ENCODE data around the gene MEGF8.
A peak's percentile ranks its signal among the peaks of the same experiment; 100 is the strongest.

MEGF8 gene, protein sequence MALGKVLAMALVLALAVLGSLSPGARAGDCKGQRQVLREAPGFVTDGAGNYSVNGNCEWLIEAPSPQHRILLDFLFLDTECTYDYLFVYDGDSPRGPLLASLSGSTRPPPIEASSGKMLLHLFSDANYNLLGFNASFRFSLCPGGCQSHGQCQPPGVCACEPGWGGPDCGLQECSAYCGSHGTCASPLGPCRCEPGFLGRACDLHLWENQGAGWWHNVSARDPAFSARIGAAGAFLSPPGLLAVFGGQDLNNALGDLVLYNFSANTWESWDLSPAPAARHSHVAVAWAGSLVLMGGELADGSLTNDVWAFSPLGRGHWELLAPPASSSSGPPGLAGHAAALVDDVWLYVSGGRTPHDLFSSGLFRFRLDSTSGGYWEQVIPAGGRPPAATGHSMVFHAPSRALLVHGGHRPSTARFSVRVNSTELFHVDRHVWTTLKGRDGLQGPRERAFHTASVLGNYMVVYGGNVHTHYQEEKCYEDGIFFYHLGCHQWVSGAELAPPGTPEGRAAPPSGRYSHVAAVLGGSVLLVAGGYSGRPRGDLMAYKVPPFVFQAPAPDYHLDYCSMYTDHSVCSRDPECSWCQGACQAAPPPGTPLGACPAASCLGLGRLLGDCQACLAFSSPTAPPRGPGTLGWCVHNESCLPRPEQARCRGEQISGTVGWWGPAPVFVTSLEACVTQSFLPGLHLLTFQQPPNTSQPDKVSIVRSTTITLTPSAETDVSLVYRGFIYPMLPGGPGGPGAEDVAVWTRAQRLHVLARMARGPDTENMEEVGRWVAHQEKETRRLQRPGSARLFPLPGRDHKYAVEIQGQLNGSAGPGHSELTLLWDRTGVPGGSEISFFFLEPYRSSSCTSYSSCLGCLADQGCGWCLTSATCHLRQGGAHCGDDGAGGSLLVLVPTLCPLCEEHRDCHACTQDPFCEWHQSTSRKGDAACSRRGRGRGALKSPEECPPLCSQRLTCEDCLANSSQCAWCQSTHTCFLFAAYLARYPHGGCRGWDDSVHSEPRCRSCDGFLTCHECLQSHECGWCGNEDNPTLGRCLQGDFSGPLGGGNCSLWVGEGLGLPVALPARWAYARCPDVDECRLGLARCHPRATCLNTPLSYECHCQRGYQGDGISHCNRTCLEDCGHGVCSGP (N-terminal part only)

DNA sequence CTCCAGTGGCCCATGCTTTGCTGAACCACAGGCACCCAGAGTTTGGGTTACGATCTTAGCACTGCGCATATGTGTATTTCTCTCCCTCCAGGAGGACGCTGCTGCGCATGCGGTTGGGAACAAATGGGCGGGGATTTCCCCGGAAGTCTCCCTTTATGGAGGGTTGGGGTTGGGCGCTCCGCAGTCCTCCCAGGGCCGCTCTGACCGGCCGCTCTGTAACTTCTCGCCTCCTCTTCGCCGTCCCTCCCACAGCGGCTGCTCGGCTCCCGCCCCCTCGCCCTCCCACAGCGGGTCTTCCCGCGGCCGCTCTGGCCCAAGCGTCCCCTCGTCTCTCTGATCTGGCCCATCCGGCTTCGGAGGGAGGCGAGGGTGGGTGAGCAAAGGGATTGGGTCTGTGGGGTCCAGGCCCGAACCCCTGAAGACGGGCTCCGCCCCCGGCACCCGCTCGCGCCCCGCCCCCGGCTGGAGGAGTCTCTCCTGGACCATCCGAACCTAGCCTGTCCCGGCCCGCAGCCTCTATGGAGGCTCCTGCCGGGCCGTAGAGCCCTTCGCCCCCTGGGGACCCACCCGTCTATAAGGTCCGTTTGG is at the start of gene MEGF8:
Gene MEGF8 (plus strand): TSS at position 328 of the 588 bp plus-strand sequence. CDS start 609 bp downstream, outside the sequence.
- DNase-seq (ENCODE audit: low spot score), result peak; percentile 99

DNA sequence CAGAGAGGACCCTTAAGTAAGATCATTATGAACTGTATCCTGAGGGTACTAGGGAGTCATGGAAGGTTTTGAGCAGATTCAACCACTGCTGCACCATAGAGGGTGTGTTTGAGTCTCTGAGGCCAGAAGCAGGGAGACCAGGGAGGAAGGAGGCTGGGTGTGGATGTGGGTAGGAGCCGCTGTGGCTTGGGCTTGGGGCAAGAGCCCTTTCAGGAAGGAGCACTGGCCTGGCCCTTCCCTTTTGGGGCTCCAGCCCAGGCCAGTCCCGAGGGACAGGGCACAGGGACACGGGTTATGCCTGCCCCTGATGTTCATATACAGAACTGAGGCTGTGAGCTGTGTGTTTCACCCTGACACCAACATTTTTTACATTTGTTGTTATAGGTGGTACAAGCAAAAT is 49.2 kb upstream of the MEGF8 start:
- no peak for DNase-seq (ENCODE audit: low spot score)

DNA sequence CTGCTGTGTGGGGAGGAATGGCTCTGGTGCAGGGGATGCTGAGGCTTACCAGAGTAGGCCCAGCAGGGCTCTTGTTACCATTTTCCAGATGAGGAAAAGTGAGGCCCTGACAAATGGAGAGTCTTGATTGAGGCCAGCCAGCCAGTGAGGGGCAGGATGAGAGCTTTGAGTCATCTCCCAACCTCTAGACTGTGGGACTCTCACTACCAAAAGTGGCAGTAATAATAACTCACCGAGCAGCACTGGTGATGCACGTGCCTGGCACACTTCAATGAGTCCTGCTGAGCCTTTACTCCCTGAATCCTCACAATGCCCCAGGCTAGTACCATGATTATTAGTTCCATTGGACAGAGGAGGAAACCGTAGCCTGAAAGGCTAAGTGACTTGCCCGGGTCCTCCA is 48.6 kb upstream of the MEGF8 start:
- DNase-seq (ENCODE audit: low spot score), result peak; percentile 74

- DNase-seq (ENCODE audit: low spot score), result no peak
Observed at GRCh38 chr19:42277821-42278451, 47.5 kb upstream of the MEGF8 start.

- no peak for DNase-seq (ENCODE audit: low spot score)
Observed at GRCh38 chr19:42278452-42279154, 46.8 kb upstream of the MEGF8 start.

DNA sequence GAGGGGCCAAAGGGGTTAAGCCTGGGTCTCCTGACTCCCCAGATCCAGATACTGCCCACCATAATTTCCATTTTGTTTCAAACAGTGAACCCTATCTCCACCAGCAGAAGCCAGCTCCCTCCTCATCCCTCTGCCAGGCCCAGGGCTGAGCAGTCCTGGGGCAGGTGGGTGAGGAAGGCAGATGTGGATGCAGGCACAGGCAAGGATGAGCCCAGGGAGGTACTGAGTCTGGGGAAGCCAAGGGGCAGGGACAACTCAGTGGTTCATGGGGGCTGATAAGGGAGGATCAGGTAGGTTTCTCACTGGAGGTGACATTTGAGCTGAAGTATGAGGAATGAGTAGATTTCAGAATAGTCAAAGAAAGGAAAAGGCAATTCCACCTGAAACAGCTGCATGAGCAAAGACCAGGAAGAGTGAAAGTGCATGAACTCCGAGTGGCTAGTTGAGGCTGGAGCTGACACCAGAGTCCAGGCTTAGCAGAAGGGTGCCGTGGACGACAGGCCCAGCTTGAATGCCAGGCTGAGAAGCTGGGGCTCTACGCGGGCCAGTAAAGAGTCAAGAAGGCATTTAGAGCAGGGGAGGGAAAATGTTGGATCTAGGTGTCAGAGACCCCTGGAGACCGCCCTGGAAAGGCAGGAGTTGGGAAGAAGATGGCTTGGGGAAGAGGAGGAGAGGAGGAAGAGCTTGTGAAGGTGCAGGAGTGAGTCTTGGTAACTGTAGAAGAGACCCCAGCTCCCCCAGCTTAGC is 46.1 kb upstream of the MEGF8 start:
- DNase-seq (ENCODE audit: low spot score), result no peak

DNA sequence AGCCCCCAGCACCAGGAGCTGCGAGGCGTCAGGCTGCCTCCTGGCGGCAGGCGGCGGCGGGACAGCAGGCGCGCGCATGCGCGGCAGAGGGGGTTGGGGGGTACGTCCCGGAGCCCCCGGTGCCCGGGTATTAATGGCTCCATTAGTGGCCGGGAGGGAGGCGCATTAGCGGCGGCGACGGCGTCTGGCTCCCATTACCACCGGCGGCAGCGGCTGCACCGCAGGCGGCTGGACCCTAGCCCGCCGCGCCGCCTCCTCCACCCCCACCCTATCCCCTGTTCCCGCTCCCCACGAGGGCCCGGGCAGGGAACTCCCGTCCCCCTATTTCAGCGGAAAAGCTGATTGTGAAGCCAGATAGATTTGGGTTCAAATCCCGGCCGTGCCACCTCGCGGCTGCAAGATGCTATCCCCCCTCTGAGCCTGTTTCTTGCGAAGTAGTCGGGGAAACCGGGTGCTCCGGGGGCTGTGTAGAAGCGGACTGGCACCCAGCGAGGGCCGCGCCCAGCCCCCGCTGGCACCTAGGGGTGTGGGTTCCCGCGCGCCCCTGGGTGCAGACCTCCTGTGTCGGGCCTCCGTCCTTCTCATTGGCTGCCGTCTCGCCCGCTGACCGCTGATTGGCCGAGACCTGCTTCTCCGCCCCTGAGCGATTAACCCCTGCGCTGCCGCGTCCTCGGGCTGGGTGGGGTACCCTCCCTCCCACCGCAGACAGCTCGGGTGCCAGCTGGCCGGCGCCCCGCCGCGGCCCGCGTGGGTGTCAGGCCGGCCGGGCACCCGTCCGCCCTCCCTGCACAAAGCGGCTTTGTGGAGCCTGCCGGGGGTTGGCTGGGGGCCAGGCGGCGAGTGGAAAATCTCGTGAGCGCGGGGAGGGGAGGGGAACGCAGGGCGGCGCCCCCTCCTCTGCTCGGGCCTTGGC is 45.3 kb upstream of the MEGF8 start:
- peak; percentile 84 for DNase-seq (ENCODE audit: low spot score)

DNA sequence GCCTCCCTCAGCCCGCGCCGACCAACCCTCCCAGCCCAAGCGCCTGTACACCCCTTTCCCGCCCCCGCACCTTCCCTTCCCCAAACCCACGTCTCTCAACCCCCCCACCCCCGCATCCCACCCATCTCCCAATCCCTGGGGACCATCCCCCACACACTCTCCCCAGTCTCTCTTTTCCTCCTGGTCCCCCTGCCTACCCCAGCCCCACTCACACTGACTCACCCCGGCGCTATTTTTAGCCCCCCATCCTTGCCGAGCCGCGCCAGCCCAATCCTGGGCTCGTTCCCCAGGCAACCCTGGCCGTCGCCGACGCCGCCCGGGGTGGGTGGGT is 44.7 kb upstream of the MEGF8 start:
- DNase-seq (ENCODE audit: low spot score), result no peak

DNA sequence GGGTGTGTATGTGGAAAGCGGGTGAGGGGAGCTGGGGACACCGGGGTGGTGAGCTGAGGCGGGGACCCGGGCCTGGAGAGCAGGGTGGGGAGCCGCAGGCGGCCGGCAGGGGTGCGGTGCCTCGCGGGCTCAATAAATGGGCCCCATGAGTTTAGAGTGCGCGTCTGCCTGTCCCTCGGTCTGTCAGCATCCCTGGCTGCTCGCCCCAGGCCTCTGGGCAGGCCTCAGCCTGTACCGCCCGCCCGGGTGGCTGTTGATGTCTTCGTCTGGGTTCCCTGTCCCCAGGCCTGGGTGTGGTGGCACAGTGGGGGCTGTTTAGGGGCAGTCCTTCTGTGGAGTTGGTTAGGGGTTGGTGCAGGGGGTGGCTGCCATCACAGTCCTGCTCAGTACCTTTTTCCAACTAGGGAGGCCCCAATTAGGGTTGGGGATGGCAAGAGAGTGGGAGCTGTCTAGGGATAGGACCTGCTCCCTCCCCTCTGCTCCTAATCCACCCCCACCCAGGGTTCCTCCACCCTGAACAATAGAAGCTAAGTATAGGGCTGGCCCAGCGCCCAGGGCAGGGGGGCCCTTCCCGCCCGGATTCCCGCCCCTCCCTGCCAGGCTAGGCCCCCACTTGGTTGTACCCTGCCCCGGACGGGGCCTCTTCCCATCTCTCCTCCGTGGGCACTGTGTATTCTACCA is 44.1 kb upstream of the MEGF8 start:
- DNase-seq (ENCODE audit: low spot score), result no peak

DNA sequence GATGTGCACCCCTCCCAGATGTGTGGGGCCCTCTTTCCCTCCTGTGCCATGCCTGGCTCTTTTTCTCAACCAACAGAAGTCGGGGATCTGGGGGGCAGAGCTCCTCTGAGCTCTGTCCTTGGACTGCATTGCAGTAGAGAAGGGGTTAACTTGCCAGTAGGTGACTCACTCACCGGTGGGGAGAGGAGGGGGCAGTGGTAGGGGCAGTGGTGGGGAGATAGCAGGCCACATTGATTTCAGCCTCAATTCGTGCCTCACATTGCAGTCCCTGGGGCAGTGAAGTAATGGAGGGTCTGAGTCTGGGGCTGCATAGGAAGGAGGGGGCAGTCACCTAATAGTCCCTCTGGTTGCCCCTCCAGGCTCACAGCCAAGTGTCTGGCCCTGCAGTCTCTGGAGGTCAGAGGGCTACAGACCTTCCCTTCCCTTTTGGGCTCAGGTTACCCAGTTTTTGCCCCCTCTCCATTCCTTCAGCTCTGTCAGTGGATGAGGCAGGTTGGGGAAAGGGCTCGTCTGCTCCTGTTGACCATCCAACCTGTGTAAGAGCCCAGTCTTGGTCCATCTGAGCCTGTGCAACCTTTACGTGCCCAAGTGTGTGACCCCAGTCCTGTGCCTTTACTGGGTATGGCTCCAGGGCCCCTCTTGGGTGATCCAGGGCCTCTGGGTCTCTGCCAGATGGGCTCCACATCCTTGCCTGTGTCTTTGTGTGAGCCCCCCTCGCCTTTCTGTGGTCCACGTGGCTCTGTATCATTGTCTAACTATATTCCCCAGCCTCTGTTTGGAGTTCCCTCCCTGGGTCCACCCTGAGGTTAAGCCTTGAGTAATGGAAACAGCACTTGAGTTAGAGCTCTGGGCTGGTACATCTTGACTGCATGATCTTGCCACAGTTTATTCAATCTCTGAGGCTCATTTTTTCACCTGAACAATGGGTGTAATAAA is 43.3 kb upstream of the MEGF8 start:
- DNase-seq (ENCODE audit: low spot score), result no peak

DNA sequence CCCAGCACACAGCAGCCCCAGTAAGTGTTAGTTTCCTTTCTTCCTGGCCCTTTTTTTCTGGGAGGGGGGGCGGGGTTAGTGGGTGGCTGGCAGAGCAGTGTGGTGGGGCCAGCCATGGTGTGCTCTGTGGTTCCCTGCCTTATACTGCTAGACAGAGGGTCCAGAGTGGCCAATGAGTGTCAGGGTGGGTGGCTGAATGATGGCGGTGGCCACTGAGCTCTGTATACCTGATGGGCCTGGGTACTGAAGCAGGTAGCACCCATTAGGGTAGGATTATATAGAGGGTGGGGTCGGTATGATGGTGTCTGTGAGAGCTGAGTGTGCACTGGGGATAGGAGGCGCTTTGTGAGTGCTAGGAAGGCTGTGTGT is 42.6 kb upstream of the MEGF8 start:
- no peak for DNase-seq (ENCODE audit: low spot score)

- peak; percentile 96 for DNase-seq (ENCODE audit: low spot score)
Observed at GRCh38 chr19:42283188-42284065, 42.0 kb upstream of the MEGF8 start.

DNA sequence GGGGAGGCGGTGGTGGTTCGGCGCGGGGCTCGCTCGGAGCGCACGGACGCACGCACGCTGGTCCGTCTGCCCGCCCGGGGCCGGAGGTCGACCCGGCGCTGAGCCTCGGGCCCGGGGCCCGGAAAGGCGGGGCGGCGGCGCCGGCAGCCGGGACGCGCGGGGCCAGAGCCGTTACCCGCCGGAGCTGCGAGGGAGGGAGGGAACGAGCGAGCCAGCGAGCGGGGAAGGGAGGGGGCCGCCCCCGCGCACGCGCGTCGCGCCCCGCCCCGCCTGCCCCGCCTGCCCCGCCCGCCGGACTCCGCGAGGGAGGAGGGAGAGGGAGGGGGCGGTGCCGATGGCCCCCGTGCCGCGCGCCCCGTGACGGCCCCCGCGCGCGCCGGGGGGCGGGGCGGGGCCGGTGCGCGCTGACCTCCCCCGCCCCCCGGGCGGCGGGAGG is 41.4 kb upstream of the MEGF8 start:
- DNase-seq (ENCODE audit: low spot score), result peak; percentile 84

GRCh38 chr19:42284591-42285341 is 40.7 kb upstream of the MEGF8 start:
- DNase-seq (ENCODE audit: low spot score), result no peak

DNA sequence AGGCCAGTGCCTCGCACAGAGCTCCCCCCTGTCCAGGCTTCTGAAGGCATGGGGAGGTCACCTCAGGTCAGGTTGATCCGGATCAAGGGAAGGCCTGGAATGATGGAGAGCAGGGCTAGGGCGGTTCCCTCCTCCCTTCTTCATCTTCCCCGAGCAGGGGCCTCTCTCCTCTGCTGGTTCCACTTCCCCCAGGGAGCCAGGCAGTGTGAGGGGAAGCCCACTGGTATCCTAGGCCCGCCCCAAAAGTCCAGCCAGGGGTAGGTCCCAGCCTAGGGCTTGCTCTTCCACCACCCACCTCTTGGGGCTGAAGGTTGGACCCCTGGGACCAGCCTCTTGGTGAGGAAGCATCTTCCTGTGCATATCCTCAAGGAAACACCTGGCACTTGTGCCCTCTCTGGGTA is 39.9 kb upstream of the MEGF8 start:
- no peak for DNase-seq (ENCODE audit: low spot score)

- no peak for DNase-seq (ENCODE audit: low spot score)
Observed at GRCh38 chr19:42285988-42286348, 39.5 kb upstream of the MEGF8 start.
